H1 (cell line): ENCODE data around the gene ZNF629. TPM values are rescaled to one million over a fixed set of nuclear protein-coding genes. Genes with fewer than 3 reads are reported as not detected.

Experiments used
- CTCF ChIA-PET: fragments of 300-600 bp; sonication (Branson Sonifier 250); formaldehyde crosslinking; loops from one replicate; lab custom pipeline; 2021; ENCODE audit not compliant: partially characterized antibody; lab: Charles Lee
- POLR2A ChIA-PET: fragments of 300-600 bp; sonication (Branson Sonifier 250); formaldehyde crosslinking; loops from one replicate; lab custom pipeline; 2021; ENCODE audit warnings: inconsistent platforms; ENCODE audit not compliant: partially characterized antibody; lab: Charles Lee
- DNase-seq, 2 experiments: peaks; one replicate each; pipeline versions ENCODE4 v3.0.0 to v3.0.0-alpha.2; 2010 to 2022; ENCODE audit warnings: low spot score in 2 of 2, low read depth in 1 of 2, mixed read lengths in 1 of 2
- FAIRE-seq: peaks from 2 replicates; lab custom pipeline; 2011; peaks lifted over from hg19 to GRCh38; lab: Jason Lieb, UNC
- H2AFZ ChIP-seq: 2 replicates; pipeline ENCODE4 v1.8.1; 2012; ENCODE audit warnings: low read length, inconsistent platforms
- H2AK5ac ChIP-seq: 2 replicates; pipeline ENCODE4 v1.6.1; 2013; ENCODE audit warnings: low read depth, low read length
- H2BK120ac ChIP-seq: replicated peaks from 2 replicates; pipeline ENCODE3; 2013; ENCODE audit warnings: low read depth, low read length, inconsistent platforms
- H2BK12ac ChIP-seq: 2 replicates; pipeline ENCODE4 v1.6.1; 2013; ENCODE audit warnings: low read depth, low read length
- H2BK15ac ChIP-seq: 2 replicates; pipeline ENCODE4 v1.6.1; 2013; ENCODE audit warnings: low read length
- H2BK20ac ChIP-seq: 2 replicates; pipeline ENCODE4 v1.6.1; 2013; ENCODE audit warnings: low read length
- H2BK5ac ChIP-seq: 2 replicates; pipeline ENCODE4 v1.6.1; 2013; ENCODE audit warnings: low read depth, low read length
- H3K14ac ChIP-seq: 2 replicates; pipeline ENCODE4 v1.6.1; 2013; ENCODE audit warnings: inconsistent platforms; ENCODE audit not compliant: insufficient read length
- H3K18ac ChIP-seq: 2 replicates; pipeline ENCODE4 v1.6.1; 2013; ENCODE audit warnings: low read length; ENCODE audit errors: extremely low read depth
- H3K23ac ChIP-seq: 2 replicates; pipeline ENCODE4 v1.6.1; 2013; ENCODE audit warnings: inconsistent platforms; ENCODE audit not compliant: insufficient read length
- H3K23me2 ChIP-seq: 2 replicates; pipeline ENCODE4 v1.6.1; 2013; ENCODE audit warnings: low read depth, low read length
- H3K27ac ChIP-seq: 2 replicates; pipeline ENCODE4 v1.6.1; 2011; ENCODE audit warnings: low read depth, low read length, inconsistent platforms
- H3K27me3 ChIP-seq, 4 experiments: replicated peaks in 1 of 4; 1 replicate in 1 of 4; 2 replicates in 3 of 4; pipeline versions ENCODE4 v1.6.1 to v1.8.1; 2011 to 2013; ENCODE audit warnings: low read length in 3 of 4, mild to moderate bottlenecking in 3 of 4, inconsistent platforms in 2 of 4, mixed read lengths in 2 of 4, moderate library complexity in 1 of 4; ENCODE audit not compliant: control insufficient read depth in 3 of 4, insufficient read depth in 3 of 4; ENCODE audit errors: extremely low read depth in 1 of 4
- H3K36me3 ChIP-seq, 4 experiments: 2 replicates each; pipeline versions ENCODE4 v1.6.1 to v1.8.1; 2011 to 2013; ENCODE audit warnings: mild to moderate bottlenecking in 4 of 4, low read length in 3 of 4, moderate library complexity in 2 of 4, control low read depth in 1 of 4, inconsistent platforms in 1 of 4; ENCODE audit not compliant: insufficient read depth in 4 of 4, control insufficient read depth in 2 of 4
- H3K4ac ChIP-seq: replicated peaks from 2 replicates; pipeline ENCODE3; 2013; ENCODE audit warnings: low read length, low read depth, mixed read lengths, inconsistent platforms; ENCODE audit not compliant: insufficient read length
- H3K4me1 ChIP-seq, 4 experiments: replicated peaks in 1 of 4; 1 replicate in 1 of 4; 2 replicates in 3 of 4; pipeline versions ENCODE4 v1.6.1 to v1.8.1; 2011 to 2013; ENCODE audit warnings: low read length in 3 of 4, inconsistent platforms in 2 of 4, mixed read lengths in 1 of 4; ENCODE audit not compliant: insufficient read depth in 4 of 4, control insufficient read depth in 3 of 4
- H3K4me2 ChIP-seq, 2 experiments: 2 replicates each; pipeline versions ENCODE4 v1.6.1 to v1.8.1; 2011 to 2013; ENCODE audit warnings: low read depth in 2 of 2, low read length in 2 of 2, control low read depth in 1 of 2, inconsistent platforms in 1 of 2, mild to moderate bottlenecking in 1 of 2; ENCODE audit not compliant: insufficient read depth in 1 of 2
- H3K4me3 ChIP-seq, 4 experiments: fragments of 200-600, 300-600 bp in 1 of 4; sonication (generic), shearing (Covaris generic), sonication (Bioruptor Twin) in 1 of 4; 2 replicates each; pipeline versions ENCODE4 v1.5.1 to v1.8.1; 2011 to 2016; ENCODE audit warnings: low read length in 4 of 4, low read depth in 3 of 4, control low read depth in 2 of 4, inconsistent platforms in 2 of 4, mild to moderate bottlenecking in 2 of 4, mixed read lengths in 1 of 4, moderate library complexity in 1 of 4; ENCODE audit not compliant: insufficient read depth in 2 of 4; ENCODE audit errors: extremely low read depth in 1 of 4
- H3K56ac ChIP-seq: replicated peaks from 2 replicates; pipeline ENCODE3; 2013; ENCODE audit warnings: low read depth, mild to moderate bottlenecking, mixed read lengths, low read length, inconsistent platforms; ENCODE audit not compliant: insufficient read length
- H3K79me1 ChIP-seq: 2 replicates; pipeline ENCODE4 v1.6.1; 2013; ENCODE audit warnings: low read depth, low read length, control low read depth
- H3K79me2 ChIP-seq, 2 experiments: 2 replicates each; pipeline versions ENCODE4 v1.6.1 to v1.8.1; 2012 to 2013; ENCODE audit warnings: low read length in 2 of 2, mild to moderate bottlenecking in 2 of 2, inconsistent platforms in 1 of 2; ENCODE audit not compliant: insufficient read depth in 2 of 2, control insufficient read depth in 1 of 2
- H3K9ac ChIP-seq, 4 experiments: replicated peaks in 1 of 4; 1 replicate in 1 of 4; 2 replicates in 3 of 4; pipeline versions ENCODE4 v1.6.1 to v1.8.1; 2011 to 2013; ENCODE audit warnings: low read depth in 3 of 4, low read length in 3 of 4, control low read depth in 2 of 4, mild to moderate bottlenecking in 2 of 4, moderate library complexity in 2 of 4, inconsistent platforms in 1 of 4; ENCODE audit errors: extremely low read depth in 1 of 4
- H3K9me3 ChIP-seq, 2 experiments: 2 replicates each; pipeline versions ENCODE4 v1.6.1 to v1.8.1; 2012 to 2013; ENCODE audit warnings: mild to moderate bottlenecking in 2 of 2, moderate library complexity in 2 of 2, control low read depth in 1 of 2, inconsistent platforms in 1 of 2, low read depth in 1 of 2, low read length in 1 of 2, mixed read lengths in 1 of 2; ENCODE audit not compliant: insufficient read depth in 2 of 2
- H4K20me1 ChIP-seq, 2 experiments: replicated peaks in 1 of 2; 2 replicates each; pipeline versions ENCODE3 to v1.8.1; 2011 to 2013; ENCODE audit warnings: inconsistent platforms in 2 of 2, low read length in 2 of 2, mild to moderate bottlenecking in 1 of 2; ENCODE audit not compliant: insufficient read depth in 2 of 2, control insufficient read depth in 1 of 2
- H4K5ac ChIP-seq: 2 replicates; pipeline ENCODE4 v1.6.1; 2013; ENCODE audit warnings: low read length, low read depth, mixed read lengths, inconsistent platforms; ENCODE audit not compliant: insufficient read length
- H4K8ac ChIP-seq: 2 replicates; pipeline ENCODE4 v1.8.0; 2013; ENCODE audit warnings: mild to moderate bottlenecking, moderate library complexity, low read length, inconsistent platforms; ENCODE audit not compliant: insufficient read depth; ENCODE audit errors: extremely low read depth
- H4K91ac ChIP-seq: replicated peaks from 2 replicates; pipeline ENCODE3; 2013; ENCODE audit warnings: low read length, mixed read lengths, inconsistent platforms; ENCODE audit not compliant: insufficient read length
- CBX8 ChIP-seq: fragments of 300-800, 300-1000 bp; sonication (generic); IDR thresholded peaks from 2 replicates; pipeline ENCODE4 v1.7.1; 2016; ENCODE audit warnings: low read depth, low read length, borderline replicate concordance
- JUND ChIP-seq: IDR thresholded peaks from 2 replicates; pipeline ENCODE4 v1.6.1; 2011; ENCODE audit warnings: mild to moderate bottlenecking, improper control_type of control experiment, low read length
- SAP30 ChIP-seq: fragments of 300-600 bp; sonication (generic); IDR thresholded peaks from 2 replicates; pipeline ENCODE4 v1.7.1; 2012; ENCODE audit warnings: low read length, moderate library complexity, mild to moderate bottlenecking, inconsistent platforms; ENCODE audit not compliant: insufficient read depth, insufficient replicate concordance
- SIRT6 ChIP-seq: IDR thresholded peaks from one replicate; pipeline ENCODE4 v1.7.1; 2012; ENCODE audit warnings: low read length, inconsistent platforms
- SIX5 ChIP-seq: IDR thresholded peaks from 2 replicates; pipeline ENCODE4 v1.6.1; 2011; ENCODE audit warnings: mild to moderate bottlenecking, low read depth, low read length
- TEAD4 ChIP-seq: IDR thresholded peaks from 2 replicates; pipeline ENCODE4 v1.6.1; 2012; ENCODE audit warnings: low read depth, low read length, inconsistent platforms, mixed read lengths
- WGBS, 2 experiments: shearing (Covaris generic) in 1 of 2; methylation state at CpG; one replicate each; pipeline versions ENCODE4 v1.1.6 to v1.1.7; 2013 to 2015; ENCODE audit warnings: low lambda C conversion rate in 2 of 2, mixed read lengths in 2 of 2, inconsistent platforms in 1 of 2, low coverage in 1 of 2, missing lambda C conversion rate in 1 of 2; ENCODE audit not compliant: insufficient replicate concordance in 2 of 2, insufficient coverage in 1 of 2, insufficient read length in 1 of 2; ENCODE audit errors: extremely low coverage in 1 of 2, missing lambda C conversion rate in 1 of 2; 5-methylcytosine and 5-hydroxymethylcytosine counted together
- polyA plus RNA-seq, 7 experiments: library from polyadenylated mRNA; depleted of rRNA in 3 of 7; stranded (reverse) in 5 of 7; unstranded in 2 of 7; fragments of >200 nt in 5 of 7; fragments of 200-250 nt in 2 of 7; gene quantifications; 1 replicate in 5 of 7; 2 replicates in 1 of 7; 4 replicates in 1 of 7; pipeline versions ENCODE4 v1.2.1 to v1.2.3, GENCODE V29; 2011 to 2013; ENCODE audit warnings: missing spikeins in 2 of 7, mixed read lengths in 2 of 7
- total RNA-seq: library from RNA; stranded (reverse); fragmentation: NEBNext Ultra II Directional; extraction: Animal tissue kit (Norgen Biotek cat#: 25700); gene quantifications from 2 replicates; pipeline ENCODE4 v1.2.1, GENCODE V29; 2021

Gene ZNF629
- total and polyA plus RNA-seq, 2 of the 8 experiments (the other 6 are each of a cell fraction or from before 2014, with no cell fraction given), result 11.0 to 19.5 TPM

- H3K4me1 ChIP-seq, result peaks cover 0 to 11% (median 2%) of the 10 kb centered on the region in 4 experiments; a peak in 4 of 7 replicates
- no peak overlapping the region for H3K4ac ChIP-seq
- H3K18ac ChIP-seq, result no peak overlapping the region
- ChIA-PET POLR2A (interaction anchor here (0.6 to 9.0 kb wide), 9 partner anchors 8 to 367 kb away, joined by 3 to 92 read pairs (median 4); partner anchors contain the start of gene PHKG2), CTCF (interaction anchor here (1.1 to 1.8 kb wide), 4 partner anchors 10 to 16 kb away, joined by 3 to 6 read pairs (median 5); partner anchors contain the start of gene PHKG2)
- H3K4me3 ChIP-seq, result peak overlapping the region; percentile 80 to 97 (median 92)
- no peak overlapping the region for H3K23ac ChIP-seq
- H3K79me1 ChIP-seq, result peaks cover 3% of the 10 kb centered on the region; the same call in 1 of the 2 replicates
- H3K27ac ChIP-seq, result no peak overlapping the region
- no peak overlapping the region for H2AFZ ChIP-seq
- H3K56ac ChIP-seq, result no peak overlapping the region
- H3K9me3 ChIP-seq, result no peaks in the 10 kb centered on the region
- H2BK15ac ChIP-seq, result no peak overlapping the region
- FAIRE-seq (no peak), DNase-seq (no peak)
- peaks cover 13 to 33% (median 24%) of the 10 kb centered on the region in 4 experiments for H3K36me3 ChIP-seq
- no peak overlapping the region for H4K5ac ChIP-seq
- no peak overlapping the region for H4K91ac ChIP-seq
- H4K20me1 ChIP-seq, result peaks cover 5 to 10% of the 10 kb centered on the region in 2 experiments
- peaks cover 14% of the 10 kb centered on the region for H3K23me2 ChIP-seq
- H3K79me2 ChIP-seq, result peaks cover 4 to 20% of the 10 kb centered on the region in 2 experiments; a peak in 2 of 4 replicates
- H2BK120ac ChIP-seq, result no peak overlapping the region
- no peak overlapping the region for H4K8ac ChIP-seq
- no peak overlapping the region for H2AK5ac ChIP-seq
- peak overlapping the region in 2 of 4 experiments; percentile 8 to 50; a peak in 3 of 7 replicates for H3K9ac ChIP-seq
- no peak overlapping the region for H2BK20ac ChIP-seq
- WGBS, 2 experiments, result 44% methylated on average over 21 of the region's 26 CpGs; no CpG with 5 or more reads in 1 of the 2 experiments
- no peak overlapping the region for H3K14ac ChIP-seq
- H2BK5ac ChIP-seq, result no peak overlapping the region
- H3K4me2 ChIP-seq, result peak overlapping the region; percentile 68 to 94
- H2BK12ac ChIP-seq, result no peak overlapping the region
- H3K27me3 ChIP-seq, result no peaks in the 10 kb centered on the region; a peak in 1 of 7 replicates
- peak; percentile 63 for TF ChIP-seq SAP30
- no peak for TF ChIP-seq SIX5
- no peak for TF ChIP-seq SIRT6
- TF ChIP-seq JUND, result no peak
- TF ChIP-seq TEAD4, result no peak
- TF ChIP-seq CBX8, result no peak
Observed at GRCh38 chr16:30760577-30761426, 26.2 kb downstream of the ZNF629 start.
